K562 (cell line): ENCODE results near the gene TREM2. TPM values are rescaled to one million over a fixed set of nuclear protein-coding genes. Genes with fewer than 3 reads are reported as not detected.
"Not testable (repeated sequence)": the region's sequence is repeated elsewhere in the genome, so short reads cannot be mapped to it uniquely, and the experiment has no call there.

Source experiments
- ATAC-seq: fragments of 200-7000 bp; cut with Tn5 transposase; 3 replicates; pipeline ENCODE4 v1.9.1; 2020; ENCODE audit warnings: moderate library complexity
- BruUV-seq: library from RNA; stranded (reverse); fragments of 400-500 nt; replicated peaks from 2 replicates; lab custom pipeline; 2021; lab: Mats Ljungman, UMichigan
- CTCF ChIA-PET: fragments of 300-600 bp; formaldehyde crosslinking; extraction: SDS; loops from one replicate; lab custom pipeline; 2021; ENCODE audit warnings: low intra/inter-chr PET ratio; lab: Yijun Ruan, JAX
- POLR2A ChIA-PET: fragments of 300-600, 350-650 bp; sonication (Branson Sonifier 250); formaldehyde crosslinking; extraction: SDS; loops from one replicate; lab custom pipeline; 2021; ENCODE audit warnings: antibody characterized with exemption, inconsistent platforms; lab: Yijun Ruan, JAX
- DNase-seq, 4 experiments: peaks; one replicate each; pipeline versions ENCODE4 v3.0.0 to v3.0.0-alpha.2; 2011 to 2018; ENCODE audit warnings: low spot score in 3 of 4, mixed read lengths in 3 of 4; ENCODE audit errors: extremely low read depth in 1 of 4
- FAIRE-seq: peaks from 2 replicates; lab custom pipeline; 2011; peaks lifted over from hg19 to GRCh38; lab: Jason Lieb, UNC
- H2AFZ ChIP-seq: 2 replicates; pipeline ENCODE4 v1.6.0; 2011; ENCODE audit warnings: low read depth, low read length, control low read depth, inconsistent platforms
- H3K27ac ChIP-seq: fragments of 200-600 bp; 3 replicates; pipeline ENCODE4 v1.8.0; 2011; ENCODE audit warnings: low read depth, mild to moderate bottlenecking, control low read depth, inconsistent platforms, low read length, moderate library complexity, mixed read lengths; ENCODE audit errors: extremely low read depth
- H3K27me3 ChIP-seq, 2 experiments: fragments of 300-600 bp in 1 of 2; 2 replicates in 1 of 2; 3 replicates in 1 of 2; pipeline versions ENCODE4 v1.6.0 to v1.8.0; 2011; ENCODE audit warnings: inconsistent platforms in 2 of 2, low read length in 2 of 2, mild to moderate bottlenecking in 1 of 2, mixed read lengths in 1 of 2, moderate library complexity in 1 of 2; ENCODE audit not compliant: control insufficient read depth in 2 of 2, insufficient read depth in 2 of 2
- H3K36me3 ChIP-seq: fragments of 300-600 bp; 3 replicates; pipeline ENCODE4 v1.8.0; 2011; ENCODE audit warnings: mild to moderate bottlenecking, low read length, inconsistent platforms; ENCODE audit not compliant: control insufficient read depth, insufficient read depth
- H3K4me1 ChIP-seq, 2 experiments: fragments of 200-600 bp in 1 of 2; replicated peaks in 1 of 2; 2 replicates in 1 of 2; 3 replicates in 1 of 2; pipeline versions ENCODE4 v1.5.1 to v1.8.0; 2011; ENCODE audit warnings: inconsistent platforms in 2 of 2, low read length in 2 of 2, mild to moderate bottlenecking in 1 of 2, mixed read lengths in 1 of 2, moderate library complexity in 1 of 2; ENCODE audit not compliant: control insufficient read depth in 2 of 2, insufficient read depth in 2 of 2
- H3K4me2 ChIP-seq: 2 replicates; pipeline ENCODE4 v1.6.1; 2011; ENCODE audit warnings: low read length, control low read depth, inconsistent platforms, mixed read lengths; ENCODE audit not compliant: insufficient read depth
- H3K4me3 ChIP-seq: fragments of 200-600 bp; sonication (generic), shearing (Covaris generic); 2 replicates; pipeline ENCODE4 v1.5.1; 2016; ENCODE audit warnings: control low read depth, inconsistent platforms
- H3K79me2 ChIP-seq: fragments of 200-600 bp; 3 replicates; pipeline ENCODE4 v1.8.0; 2011; ENCODE audit warnings: low read length, inconsistent platforms; ENCODE audit not compliant: control insufficient read depth, insufficient read depth
- H3K9ac ChIP-seq, 2 experiments: 2 replicates each; pipeline versions ENCODE4 v1.6.0 to v1.6.1; 2011; ENCODE audit warnings: low read depth in 2 of 2, low read length in 2 of 2, control low read depth in 1 of 2, inconsistent platforms in 1 of 2, mild to moderate bottlenecking in 1 of 2, mixed read lengths in 1 of 2; ENCODE audit not compliant: insufficient read depth in 1 of 2
- H3K9me1 ChIP-seq: one replicate; pipeline ENCODE4 v1.6.0; 2011; ENCODE audit warnings: inconsistent platforms, mild to moderate bottlenecking, low read length, moderate library complexity; ENCODE audit not compliant: control insufficient read depth, insufficient read depth
- H3K9me3 ChIP-seq: replicated peaks from 2 replicates; pipeline ENCODE4 v1.5.1; 2011; ENCODE audit warnings: low read depth, low read length, inconsistent platforms; ENCODE audit not compliant: control insufficient read depth, insufficient read depth
- H4K20me1 ChIP-seq: replicated peaks from 2 replicates; pipeline ENCODE4 v1.6.1; 2011; ENCODE audit warnings: low read length, inconsistent platforms, mixed read lengths; ENCODE audit not compliant: control insufficient read depth, insufficient read depth
- FOXA1 ChIP-seq: fragments of 450-650 bp; IDR thresholded peaks from 2 replicates; pipeline ENCODE4 v1.6.1; 2016; ENCODE audit warnings: mild to moderate bottlenecking, borderline replicate concordance
- KDM5B ChIP-seq: fragments of 200-600 bp; sonication (generic); IDR thresholded peaks from 2 replicates; pipeline ENCODE4 v1.6.1; 2012; ENCODE audit warnings: low read depth, mild to moderate bottlenecking, moderate library complexity, low read length, control low read depth, inconsistent platforms; ENCODE audit not compliant: insufficient replicate concordance
- NR3C1 ChIP-seq: sonication (generic); formaldehyde crosslinking; IDR thresholded peaks from 2 replicates; pipeline ENCODE4 v1.8.1; 2022; ENCODE audit warnings: missing genetic modification reagents
- SP1 ChIP-seq: sonication (generic); formaldehyde crosslinking; IDR thresholded peaks from 2 replicates; pipeline ENCODE4 v1.8.1; 2022; ENCODE audit warnings: mild to moderate bottlenecking, missing genetic modification reagents
- XRCC5 ChIP-seq: fragments of 200-400 bp; formaldehyde crosslinking; IDR thresholded peaks from 2 replicates; pipeline ENCODE4 v1.6.1; 2017; ENCODE audit warnings: low read depth, mild to moderate bottlenecking, low read length
- ZBED1 ChIP-seq: IDR thresholded peaks from 2 replicates; pipeline ENCODE4 v1.6.1; 2014
- ZNF174 ChIP-seq: fragments of 250-450 bp; sonication (Bioruptor Pico); IDR thresholded peaks from 2 replicates; pipeline ENCODE4 v1.4.0; 2020; ENCODE audit warnings: mild to moderate bottlenecking
- ZNF354B ChIP-seq: fragments of 250-450 bp; sonication (Bioruptor Pico); IDR thresholded peaks from 2 replicates; pipeline ENCODE4 v1.4.0; 2020
- ZNF507 ChIP-seq: conservative IDR thresholded peaks from 2 replicates; pipeline ENCODE4 v1.6.1; 2017; ENCODE audit warnings: missing genetic modification characterization, missing compliant biosample characterization
- WGBS: fragments of 100-300 bp; shearing (Covaris generic); methylation state at CpG from one replicate; pipeline ENCODE4 v1.1.6; 2016; ENCODE audit warnings: low coverage, mixed read lengths; ENCODE audit not compliant: insufficient coverage; ENCODE audit errors: missing lambda C conversion rate; 5-methylcytosine and 5-hydroxymethylcytosine counted together
- in situ Hi-C: fragments of 300-500 bp; cut with MboI; formaldehyde crosslinking; loops from 4 replicates; pipeline ENCODE4 v1.15.0; 2018; ENCODE audit warnings: inconsistent platforms, mixed read lengths
- intact Hi-C: fragments of 100-400 bp; cut with micrococcal nuclease; formaldehyde crosslinking; loops from 2 replicates; pipeline ENCODE4 v1.14.2; 2022
- polyA plus RNA-seq, 8 experiments: library from polyadenylated mRNA; depleted of rRNA in 4 of 8; stranded (reverse) in 5 of 8; unstranded in 3 of 8; fragments of >200 nt; fragmentation: Nextera tagmentation in 2 of 8; fragmentation: Illumina TruSeq in 1 of 8; extraction: Ambion mirVana in 2 of 8; extraction: Trizol in 1 of 8; gene quantifications; 2 replicates each; pipeline versions ENCODE4 v1.2.1 to v1.2.3, GENCODE V29; 2011 to 2014; ENCODE audit warnings: inconsistent platforms in 1 of 8, missing spikeins in 1 of 8
- total RNA-seq, 7 experiments: library from RNA; depleted of rRNA in 6 of 7; stranded (reverse); fragments of >200 nt in 6 of 7; fragmentation: Illumina TruSeq in 2 of 7; extraction: Trizol in 2 of 7; gene quantifications; 2 replicates each; pipeline versions ENCODE4 v1.2.1 to v1.2.3, GENCODE V29; 2011 to 2021; ENCODE audit warnings: low replicate concordance in 1 of 7
- TF ChIP-seq, protein P1 (sequence below): fragments of 250-450 bp; sonication (Bioruptor Pico); IDR thresholded peaks from 2 replicates; pipeline ENCODE4 v1.5.0; 2020; ENCODE audit warnings: mild to moderate bottlenecking, borderline replicate concordance
- TF ChIP-seq, protein P2 (sequence below): fragments of 250-450 bp; sonication (Bioruptor Pico); IDR thresholded peaks from 2 replicates; pipeline ENCODE4 v1.8.0; 2022; ENCODE audit warnings: inconsistent platforms
- TF ChIP-seq, protein P3 (sequence below): fragments of 250-450 bp; sonication (Bioruptor Pico); IDR thresholded peaks from 2 replicates; pipeline ENCODE4 v1.8.0; 2021; ENCODE audit warnings: borderline replicate concordance, mild to moderate bottlenecking, moderate library complexity; ENCODE audit not compliant: poor library complexity, severe bottlenecking
- TF ChIP-seq, protein P4 (sequence below): fragments of 250-450 bp; sonication (Bioruptor Pico); IDR thresholded peaks from 2 replicates; pipeline ENCODE4 v1.4.0; 2020

Gene TREM2
- total and polyA plus RNA-seq, 9 of the 15 experiments (the other 6 are each of a cell fraction or from before 2014, with no cell fraction given): not detected

DNA sequence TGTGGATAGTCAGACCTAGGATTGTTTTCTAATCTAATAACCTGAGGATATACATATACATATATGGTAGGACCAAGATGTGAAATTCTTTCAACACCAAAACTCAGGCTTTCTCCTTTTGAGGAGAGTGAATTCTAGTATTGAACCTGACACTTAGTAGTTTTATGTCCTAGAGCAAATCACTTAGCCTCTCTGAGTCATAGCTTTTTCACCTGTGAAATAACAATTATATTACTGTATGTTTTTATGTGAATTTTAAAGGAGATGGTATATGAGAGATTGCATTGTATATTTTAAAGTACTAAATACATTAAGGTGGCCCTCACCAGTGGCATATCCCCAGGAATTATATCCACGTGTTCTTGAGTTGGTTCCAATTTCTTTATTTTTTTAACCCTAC lies 43.4 kb downstream of the TREM2 start:
- POLR2A ChIA-PET: no interaction called here
- BruUV-seq: no TSS peak
- 0% methylated on average over 1 of the region's 1 CpG for WGBS

DNA sequence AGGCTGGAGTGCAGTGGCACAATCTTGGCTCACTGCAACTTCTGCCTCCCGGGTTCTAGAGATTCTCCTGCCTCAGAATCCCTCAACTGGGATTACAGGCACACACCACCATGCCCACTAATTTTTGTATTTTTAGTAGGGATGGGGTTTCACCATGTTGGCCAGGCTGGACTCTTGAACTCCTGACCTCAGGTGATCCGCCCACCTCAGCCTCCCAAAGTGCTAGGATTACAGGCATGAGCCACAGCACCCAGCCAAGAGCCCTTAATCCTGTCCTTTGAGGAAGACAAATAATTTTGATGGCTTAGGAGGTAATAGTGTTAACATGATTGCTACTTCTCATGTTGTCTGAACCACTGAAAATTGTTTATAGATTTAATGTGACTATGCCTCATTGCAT lies 47.9 kb downstream of the TREM2 start:
- DNase-seq, intact Hi-C loops, POLR2A ChIA-PET, H2AFZ ChIP-seq, H3K4me3 ChIP-seq, H3K27me3 ChIP-seq, H3K9me3 ChIP-seq, H3K4me1 ChIP-seq, H3K27ac ChIP-seq, in situ Hi-C loops, H4K20me1 ChIP-seq, H3K4me2 ChIP-seq, FAIRE-seq, ATAC-seq, H3K36me3 ChIP-seq, H3K9me1 ChIP-seq, CTCF ChIA-PET, H3K79me2 ChIP-seq, H3K9ac ChIP-seq, BruUV-seq: not testable (repeated sequence)
- 0% methylated on average over 2 of the region's 2 CpGs for WGBS

More for the DNA sequence above, 43.4 kb downstream of the TREM2 start:
- CTCF ChIA-PET: no interaction called here
- H3K9me1 ChIP-seq: no peaks in the 10 kb centered on the region
- no peak overlapping the region for H3K4me3 ChIP-seq
- TF ChIP-seq NR3C1 (no peak), ZNF174 (no peak), FOXA1 (no peak), XRCC5 (no peak), SP1 (CRISPR knock-in tag) (no peak), ZBED1 (no peak), ZNF354B (CRISPR knock-in tag) (no peak), KDM5B (no peak), ZNF507 (tag) (no peak)
- TF ChIP-seq, protein P1, sequence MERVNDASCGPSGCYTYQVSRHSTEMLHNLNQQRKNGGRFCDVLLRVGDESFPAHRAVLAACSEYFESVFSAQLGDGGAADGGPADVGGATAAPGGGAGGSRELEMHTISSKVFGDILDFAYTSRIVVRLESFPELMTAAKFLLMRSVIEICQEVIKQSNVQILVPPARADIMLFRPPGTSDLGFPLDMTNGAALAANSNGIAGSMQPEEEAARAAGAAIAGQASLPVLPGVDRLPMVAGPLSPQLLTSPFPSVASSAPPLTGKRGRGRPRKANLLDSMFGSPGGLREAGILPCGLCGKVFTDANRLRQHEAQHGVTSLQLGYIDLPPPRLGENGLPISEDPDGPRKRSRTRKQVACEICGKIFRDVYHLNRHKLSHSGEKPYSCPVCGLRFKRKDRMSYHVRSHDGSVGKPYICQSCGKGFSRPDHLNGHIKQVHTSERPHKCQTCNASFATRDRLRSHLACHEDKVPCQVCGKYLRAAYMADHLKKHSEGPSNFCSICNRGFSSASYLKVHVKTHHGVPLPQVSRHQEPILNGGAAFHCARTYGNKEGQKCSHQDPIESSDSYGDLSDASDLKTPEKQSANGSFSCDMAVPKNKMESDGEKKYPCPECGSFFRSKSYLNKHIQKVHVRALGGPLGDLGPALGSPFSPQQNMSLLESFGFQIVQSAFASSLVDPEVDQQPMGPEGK (CRISPR knock-in tag): no peak
- TF ChIP-seq, protein P2, sequence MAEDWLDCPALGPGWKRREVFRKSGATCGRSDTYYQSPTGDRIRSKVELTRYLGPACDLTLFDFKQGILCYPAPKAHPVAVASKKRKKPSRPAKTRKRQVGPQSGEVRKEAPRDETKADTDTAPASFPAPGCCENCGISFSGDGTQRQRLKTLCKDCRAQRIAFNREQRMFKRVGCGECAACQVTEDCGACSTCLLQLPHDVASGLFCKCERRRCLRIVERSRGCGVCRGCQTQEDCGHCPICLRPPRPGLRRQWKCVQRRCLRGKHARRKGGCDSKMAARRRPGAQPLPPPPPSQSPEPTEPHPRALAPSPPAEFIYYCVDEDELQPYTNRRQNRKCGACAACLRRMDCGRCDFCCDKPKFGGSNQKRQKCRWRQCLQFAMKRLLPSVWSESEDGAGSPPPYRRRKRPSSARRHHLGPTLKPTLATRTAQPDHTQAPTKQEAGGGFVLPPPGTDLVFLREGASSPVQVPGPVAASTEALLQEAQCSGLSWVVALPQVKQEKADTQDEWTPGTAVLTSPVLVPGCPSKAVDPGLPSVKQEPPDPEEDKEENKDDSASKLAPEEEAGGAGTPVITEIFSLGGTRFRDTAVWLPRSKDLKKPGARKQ (CRISPR knock-in tag): no peak
- TF ChIP-seq, protein P3, sequence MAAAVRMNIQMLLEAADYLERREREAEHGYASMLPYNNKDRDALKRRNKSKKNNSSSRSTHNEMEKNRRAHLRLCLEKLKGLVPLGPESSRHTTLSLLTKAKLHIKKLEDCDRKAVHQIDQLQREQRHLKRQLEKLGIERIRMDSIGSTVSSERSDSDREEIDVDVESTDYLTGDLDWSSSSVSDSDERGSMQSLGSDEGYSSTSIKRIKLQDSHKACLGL: no peak
- TF ChIP-seq, protein P4, sequence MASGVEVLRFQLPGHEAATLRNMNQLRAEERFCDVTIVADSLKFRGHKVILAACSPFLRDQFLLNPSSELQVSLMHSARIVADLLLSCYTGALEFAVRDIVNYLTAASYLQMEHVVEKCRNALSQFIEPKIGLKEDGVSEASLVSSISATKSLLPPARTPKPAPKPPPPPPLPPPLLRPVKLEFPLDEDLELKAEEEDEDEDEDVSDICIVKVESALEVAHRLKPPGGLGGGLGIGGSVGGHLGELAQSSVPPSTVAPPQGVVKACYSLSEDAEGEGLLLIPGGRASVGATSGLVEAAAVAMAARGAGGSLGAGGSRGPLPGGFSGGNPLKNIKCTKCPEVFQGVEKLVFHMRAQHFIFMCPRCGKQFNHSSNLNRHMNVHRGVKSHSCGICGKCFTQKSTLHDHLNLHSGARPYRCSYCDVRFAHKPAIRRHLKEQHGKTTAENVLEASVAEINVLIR (CRISPR knock-in tag): no peak
- H3K27ac ChIP-seq: no peak overlapping the region
- FAIRE-seq (no peak), ATAC-seq (no peak), DNase-seq (no peak)
- intact Hi-C loops (no loop called here), in situ Hi-C loops (no loop called here)
- no peaks in the 10 kb centered on the region for H3K9me3 ChIP-seq
- no peaks in the 10 kb centered on the region for H4K20me1 ChIP-seq
- no peaks in the 10 kb centered on the region for H3K4me1 ChIP-seq
- peaks cover 0 to 10% of the 10 kb centered on the region in 2 experiments; a peak in 4 of 5 replicates for H3K27me3 ChIP-seq
- H3K79me2 ChIP-seq: no peaks in the 10 kb centered on the region
- H3K36me3 ChIP-seq: no peaks in the 10 kb centered on the region
- no peak overlapping the region for H3K4me2 ChIP-seq
- H3K9ac ChIP-seq: no peak overlapping the region
- H2AFZ ChIP-seq: no peak overlapping the region
